Activated CD8-positive, alpha-beta T cell treated with anti-CD3 and anti-CD28 coated beads for 36 hours (primary cell): ENCODE results near the gene CCDC60. TPM values are rescaled to one million over a fixed set of nuclear protein-coding genes. Genes with fewer than 3 reads are reported as not detected.

ENCODE experiments used
- ATAC-seq: fragments of 200-7000 bp; cut with Tn5 transposase; one replicate; pipeline ENCODE4 v1.10.0; 2021; ENCODE audit warnings: mild to moderate bottlenecking, moderate library complexity
- CTCF ChIA-PET: fragments of 350-600 bp; sonication (Branson Sonifier 250); formaldehyde crosslinking; loops from one replicate; lab custom pipeline; 2021; ENCODE audit warnings: antibody characterized with exemption; lab: Charles Lee
- POLR2A ChIA-PET: fragments of 350-600 bp; sonication (Branson Sonifier 250); formaldehyde crosslinking; loops from one replicate; lab custom pipeline; 2021; ENCODE audit warnings: antibody characterized with exemption; lab: Charles Lee
- DNase-seq: peaks from one replicate; pipeline ENCODE4 v3.0.0-alpha.2; 2020
- H3K27ac Mint-ChIP-seq: one replicate; pipeline ENCODE4 v1.8.0; 2021; ENCODE audit warnings: mild to moderate bottlenecking, mixed read lengths
- H3K27me3 Mint-ChIP-seq: one replicate; pipeline ENCODE4 v1.8.0; 2021; ENCODE audit warnings: mixed read lengths
- H3K36me3 Mint-ChIP-seq: one replicate; pipeline ENCODE4 v1.8.0; 2021; ENCODE audit warnings: low read depth, mixed read lengths
- H3K4me1 Mint-ChIP-seq: one replicate; pipeline ENCODE4 v1.8.0; 2021; ENCODE audit warnings: low read depth, mixed read lengths
- H3K4me3 Mint-ChIP-seq: one replicate; pipeline ENCODE4 v1.8.0; 2021; ENCODE audit warnings: mild to moderate bottlenecking, moderate library complexity, mixed read lengths
- H3K9me3 Mint-ChIP-seq: one replicate; pipeline ENCODE4 v1.8.0; 2021; ENCODE audit warnings: mixed read lengths
- CTCF ChIP-seq: fragments of 200-600 bp; IDR thresholded peaks from one replicate; pipeline ENCODE4 v1.8.0; 2022; ENCODE audit warnings: antibody characterized with exemption, mild to moderate bottlenecking
- intact Hi-C: fragments of 100-400 bp; cut with micrococcal nuclease; formaldehyde crosslinking; loops from one replicate; pipeline ENCODE4 v1.10.0; 2022
- total RNA-seq, 2 experiments: library from RNA; stranded (reverse); gene quantifications; one replicate each; pipeline ENCODE4 v1.2.3, GENCODE V29; 2021

Gene CCDC60
- total RNA-seq, 2 experiments from 2014 or later = not detected

- no peaks in the 10 kb centered on the region for H3K4me1 Mint-ChIP-seq
- H3K27me3 Mint-ChIP-seq = peaks cover 2% of the 10 kb centered on the region
- H3K9me3 Mint-ChIP-seq = no peaks in the 10 kb centered on the region
- H3K4me3 Mint-ChIP-seq = no peak overlapping the region
- no peaks in the 10 kb centered on the region for H3K36me3 Mint-ChIP-seq
- CTCF ChIA-PET = no interaction called here
- ATAC-seq (no peak), DNase-seq (no peak)
- POLR2A ChIA-PET = no interaction called here
- intact Hi-C loops = no loop called here
- no peak for TF ChIP-seq CTCF
- no peak overlapping the region for H3K27ac Mint-ChIP-seq
Observed at GRCh38 chr12:119299130-119299529, 35.4 kb upstream of the CCDC60 start.

GRCh38 chr12:119301379-119301778 is 33.1 kb upstream of the CCDC60 start:
- H3K27ac Mint-ChIP-seq = no peak overlapping the region
- intact Hi-C loops = no loop called here

GRCh38 chr12:119302451-119303080 is 32.0 kb upstream of the CCDC60 start:
- DNase-seq (no peak), ATAC-seq (no peak)
- H3K4me1 Mint-ChIP-seq = no peaks in the 10 kb centered on the region
- ChIA-PET POLR2A (no interaction called here), CTCF (no interaction called here)
- H3K9me3 Mint-ChIP-seq = no peaks in the 10 kb centered on the region
- no peaks in the 10 kb centered on the region for H3K36me3 Mint-ChIP-seq
- intact Hi-C loops = no loop called here
- H3K27me3 Mint-ChIP-seq = peaks cover 2% of the 10 kb centered on the region
- TF ChIP-seq CTCF = no peak
- H3K27ac Mint-ChIP-seq = no peak overlapping the region
- no peak overlapping the region for H3K4me3 Mint-ChIP-seq

More at GRCh38 chr12:119301379-119301778, 33.1 kb upstream of the CCDC60 start:
- POLR2A ChIA-PET = no interaction called here
- TF ChIP-seq CTCF = no peak
- Mint-ChIP-seq H3K36me3 (no peaks in the 10 kb centered on the region), H3K4me3 (no peak overlapping the region), H3K9me3 (no peaks in the 10 kb centered on the region), H3K27me3 (peaks cover 2% of the 10 kb centered on the region), H3K4me1 (no peaks in the 10 kb centered on the region)
- no peak for ATAC-seq
- CTCF ChIA-PET = no interaction called here
- no peak for DNase-seq

GRCh38 chr12:119306593-119306992 is 27.9 kb upstream of the CCDC60 start:
- DNase-seq (no peak), ATAC-seq (no peak)
- ChIA-PET POLR2A (no interaction called here), CTCF (no interaction called here)
- Mint-ChIP-seq H3K36me3 (no peaks in the 10 kb centered on the region), H3K9me3 (no peaks in the 10 kb centered on the region), H3K4me3 (no peak overlapping the region), H3K27me3 (peaks cover 2% of the 10 kb centered on the region), H3K4me1 (no peaks in the 10 kb centered on the region), H3K27ac (no peak overlapping the region)
- no peak for TF ChIP-seq CTCF
- intact Hi-C loops = no loop called here

- DNase-seq (no peak), ATAC-seq (no peak)
- no peak overlapping the region for H3K4me3 Mint-ChIP-seq
- no peaks in the 10 kb centered on the region for H3K4me1 Mint-ChIP-seq
- no peaks in the 10 kb centered on the region for H3K9me3 Mint-ChIP-seq
- ChIA-PET POLR2A (no interaction called here), CTCF (no interaction called here)
- TF ChIP-seq CTCF = no peak
- H3K36me3 Mint-ChIP-seq = no peaks in the 10 kb centered on the region
- H3K27me3 Mint-ChIP-seq = peaks cover 2% of the 10 kb centered on the region
- intact Hi-C loops = no loop called here
- H3K27ac Mint-ChIP-seq = no peak overlapping the region
Observed at GRCh38 chr12:119307747-119308146, 26.8 kb upstream of the CCDC60 start.
